T-helper 2 cell treated with Interferon-gamma antibody and Interleukin-4, amounts not matched to agents 5 μg/mL and 100 μg/mL, for 36 hours (primary cell): ENCODE data around the gene GAR1.
"Not testable (repeated sequence)": the region's sequence is repeated elsewhere in the genome, so short reads cannot be mapped to it uniquely, and the experiment has no call there.

Experiments
- DNase-seq: peaks from one replicate; pipeline ENCODE4 v3.0.0; 2021; ENCODE audit warnings: low spot score
- H3K27ac Mint-ChIP-seq: one replicate; pipeline ENCODE4 v1.8.0; 2021; ENCODE audit warnings: mild to moderate bottlenecking, mixed read lengths
- H3K27me3 Mint-ChIP-seq: one replicate; pipeline ENCODE4 v1.8.0; 2021; ENCODE audit warnings: low read depth, mixed read lengths
- H3K36me3 Mint-ChIP-seq: one replicate; pipeline ENCODE4 v1.8.0; 2021; ENCODE audit warnings: low read depth, mixed read lengths
- H3K4me1 Mint-ChIP-seq: one replicate; pipeline ENCODE4 v1.8.0; 2021; ENCODE audit warnings: low read depth, mixed read lengths
- H3K4me3 Mint-ChIP-seq: one replicate; pipeline ENCODE4 v1.8.0; 2022; ENCODE audit warnings: mild to moderate bottlenecking, moderate library complexity, mixed read lengths
- H3K9me3 Mint-ChIP-seq: one replicate; pipeline ENCODE4 v1.8.0; 2021; ENCODE audit warnings: mixed read lengths

The GAR1 gene

GRCh38 chr4:109816894-109817293 lies 1.3 kb downstream of the GAR1 start:
- Mint-ChIP-seq H3K9me3 (no peaks in the 10 kb centered on the region), H3K4me1 (peaks cover 52% of the 10 kb centered on the region), H3K4me3 (peak overlapping the region; percentile 97), H3K27me3 (no peaks in the 10 kb centered on the region), H3K36me3 (peaks cover 52% of the 10 kb centered on the region), H3K27ac (peak overlapping the region; percentile 98)
- no peak for DNase-seq

DNA sequence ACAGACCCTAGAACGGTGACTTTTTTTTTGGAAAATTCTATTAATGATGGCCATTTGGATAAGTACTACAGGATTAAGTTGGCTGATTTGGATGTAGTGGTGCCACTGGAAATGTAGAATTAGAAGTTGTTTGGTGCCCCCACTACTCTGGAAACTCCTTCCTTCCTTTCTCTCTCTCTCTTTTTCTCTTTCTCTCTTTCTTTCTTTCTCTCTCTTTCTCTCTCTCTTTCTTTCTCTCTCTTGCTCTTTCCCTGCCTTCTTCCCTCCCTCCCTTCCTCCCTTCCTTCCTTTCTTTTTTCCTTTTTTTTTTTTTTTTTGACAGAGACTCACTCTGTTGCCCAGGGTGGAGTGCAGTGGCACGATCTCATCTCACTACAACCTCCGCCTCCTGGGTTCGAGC lies 2.7 kb downstream of the GAR1 start:
- Mint-ChIP-seq H3K27ac (no peak overlapping the region), H3K27me3 (no peaks in the 10 kb centered on the region), H3K9me3 (no peaks in the 10 kb centered on the region), H3K4me3 (no peak overlapping the region), H3K4me1 (peaks cover 52% of the 10 kb centered on the region), H3K36me3 (peaks cover 57% of the 10 kb centered on the region)
- no peak for DNase-seq

DNA sequence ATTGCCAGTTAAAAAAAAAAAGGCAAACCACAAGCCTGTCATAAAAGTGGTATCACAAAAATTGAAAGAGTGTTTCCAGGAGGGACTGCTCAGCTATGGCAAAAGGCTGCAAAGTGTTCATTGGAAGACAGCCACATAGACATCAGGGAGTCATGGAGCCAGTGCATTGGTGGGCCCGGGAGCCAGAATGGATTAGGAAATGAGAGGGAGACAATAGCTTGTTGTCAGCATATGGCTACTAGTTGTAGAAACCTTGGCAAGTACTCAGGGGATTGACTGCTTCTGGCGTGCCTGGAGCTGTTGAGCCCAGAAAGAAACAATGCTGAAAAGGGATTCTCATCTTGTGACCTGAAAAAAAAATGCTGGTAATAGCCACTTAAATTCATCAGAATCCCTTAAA lies 5.0 kb downstream of the GAR1 start:
- H3K4me1 Mint-ChIP-seq, result peaks cover 46% of the 10 kb centered on the region
- no peak overlapping the region for H3K4me3 Mint-ChIP-seq
- no peak for DNase-seq
- H3K36me3 Mint-ChIP-seq, result peaks cover 64% of the 10 kb centered on the region
- H3K9me3 Mint-ChIP-seq, result no peaks in the 10 kb centered on the region
- no peak overlapping the region for H3K27ac Mint-ChIP-seq
- H3K27me3 Mint-ChIP-seq, result no peaks in the 10 kb centered on the region

- Mint-ChIP-seq H3K27me3 (no peaks in the 10 kb centered on the region), H3K4me3 (no peak overlapping the region), H3K9me3 (no peaks in the 10 kb centered on the region), H3K4me1 (peaks cover 41% of the 10 kb centered on the region), H3K27ac (peak overlapping the region; percentile 12), H3K36me3 (peaks cover 59% of the 10 kb centered on the region)
- no peak for DNase-seq
Measured at GRCh38 chr4:109821185-109821584, 5.6 kb downstream of the GAR1 start.

DNA sequence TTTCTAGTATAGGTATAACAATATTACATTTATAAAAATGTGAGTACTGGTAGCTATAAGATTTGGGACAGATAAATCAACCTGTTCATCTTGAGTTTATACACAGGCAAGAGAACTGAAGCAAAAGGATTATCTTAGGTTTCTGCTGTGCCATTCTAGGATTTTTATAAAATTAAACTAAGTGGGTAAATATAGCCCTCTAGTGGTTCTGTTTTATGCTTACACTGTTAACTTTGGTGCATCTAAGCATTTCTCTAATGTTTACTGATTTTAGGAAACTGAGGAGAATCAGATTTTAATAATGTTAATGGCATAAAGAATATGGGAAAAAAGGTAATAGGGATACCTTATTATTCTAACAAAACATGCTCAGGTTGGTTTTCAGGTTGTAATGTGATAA lies 11.2 kb downstream of the GAR1 start:
- Mint-ChIP-seq H3K27me3 (no peaks in the 10 kb centered on the region), H3K9me3 (no peaks in the 10 kb centered on the region), H3K36me3 (peaks cover 18% of the 10 kb centered on the region), H3K27ac (no peak overlapping the region), H3K4me3 (no peak overlapping the region), H3K4me1 (peaks cover 4% of the 10 kb centered on the region)
- no peak for DNase-seq

DNA sequence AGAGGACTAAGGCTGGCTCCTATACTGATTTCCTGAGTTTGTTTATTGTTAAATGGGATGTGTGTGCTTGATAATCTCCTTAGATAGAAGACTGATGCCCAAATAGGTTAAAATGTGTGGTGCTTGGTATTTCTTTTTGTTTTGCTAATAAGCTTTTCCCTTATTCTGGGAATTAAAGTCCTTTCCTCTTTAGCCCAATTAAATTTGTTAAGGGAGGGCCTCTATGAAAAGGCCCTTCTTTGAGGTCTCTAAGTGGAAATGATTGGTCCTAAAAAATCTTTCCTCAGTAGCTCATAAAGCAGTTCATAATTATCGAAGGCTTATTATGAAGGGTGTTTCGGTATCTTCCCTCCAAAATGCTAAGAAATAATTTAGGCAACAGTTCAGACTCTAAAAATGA lies 12.1 kb downstream of the GAR1 start, which contains the start of gene RRH:
Gene RRH (plus strand): TSS at position 301 of the 400 bp plus-strand sequence. CDS start 56 bp downstream, at position 357.
- H3K4me1 Mint-ChIP-seq, result peaks cover 3% of the 10 kb centered on the region
- no peaks in the 10 kb centered on the region for H3K27me3 Mint-ChIP-seq

DNA sequence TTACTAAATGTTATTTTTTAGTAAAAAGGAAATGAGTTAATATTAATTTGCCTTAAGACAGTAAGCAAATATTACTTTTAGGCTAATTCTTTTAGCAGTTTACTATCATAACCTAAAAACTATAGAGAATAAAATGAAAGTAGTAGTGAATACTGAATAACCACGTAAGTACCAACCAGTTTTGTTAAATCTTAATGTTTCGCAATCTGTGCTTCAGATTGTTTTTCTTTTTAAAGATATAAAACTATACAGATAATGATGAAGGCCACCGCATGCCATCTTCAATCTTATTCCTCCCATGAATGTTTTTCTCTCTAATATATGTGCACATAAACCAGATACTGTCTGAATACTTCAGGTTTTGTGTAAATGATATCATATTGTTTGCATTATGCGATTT lies 18.2 kb downstream of the GAR1 start:
- Mint-ChIP-seq H3K4me3 (no peak overlapping the region), H3K4me1 (no peaks in the 10 kb centered on the region), H3K36me3 (no peaks in the 10 kb centered on the region), H3K9me3 (no peaks in the 10 kb centered on the region), H3K27me3 (no peaks in the 10 kb centered on the region), H3K27ac (no peak overlapping the region)
- no peak for DNase-seq

More for the DNA sequence above, 12.1 kb downstream of the GAR1 start, which contains the start of gene RRH:
- H3K27ac Mint-ChIP-seq, result no peak within 1 kb of the TSS
- peaks cover 16% of the 10 kb centered on the region for H3K36me3 Mint-ChIP-seq
- DNase-seq, result no peak
- no peak within 1 kb of the TSS for H3K4me3 Mint-ChIP-seq
- no peaks in the 10 kb centered on the region for H3K9me3 Mint-ChIP-seq

GRCh38 chr4:109836985-109837384 lies 21.4 kb downstream of the GAR1 start:
- Mint-ChIP-seq H3K36me3 (no peaks in the 10 kb centered on the region), H3K4me3 (no peak overlapping the region), H3K27ac (no peak overlapping the region), H3K27me3 (no peaks in the 10 kb centered on the region), H3K9me3 (no peaks in the 10 kb centered on the region), H3K4me1 (no peaks in the 10 kb centered on the region)
- DNase-seq, result no peak

- DNase-seq, result no peak
- H3K4me1 Mint-ChIP-seq, result no peaks in the 10 kb centered on the region
- no peak overlapping the region for H3K27ac Mint-ChIP-seq
- peaks cover 10% of the 10 kb centered on the region for H3K27me3 Mint-ChIP-seq
- no peaks in the 10 kb centered on the region for H3K9me3 Mint-ChIP-seq
- no peak overlapping the region for H3K4me3 Mint-ChIP-seq
- H3K36me3 Mint-ChIP-seq, result no peaks in the 10 kb centered on the region
Measured at GRCh38 chr4:109846395-109847098, 31.0 kb downstream of the GAR1 start.

- no peaks in the 10 kb centered on the region for H3K4me1 Mint-ChIP-seq
- DNase-seq, result no peak
- H3K27ac Mint-ChIP-seq, result no peak within 1 kb of the TSS
- H3K4me3 Mint-ChIP-seq, result no peak within 1 kb of the TSS
- no peaks in the 10 kb centered on the region for H3K36me3 Mint-ChIP-seq
- H3K9me3 Mint-ChIP-seq, result no peaks in the 10 kb centered on the region
- peaks cover 10% of the 10 kb centered on the region for H3K27me3 Mint-ChIP-seq
Measured at GRCh38 chr4:109847896-109848442, 32.4 kb downstream of the GAR1 start, which contains the start of gene LRIT3. LRIT3 (plus strand) TSS chr4:109848107; CDS start chr4:109848202, 95 bp downstream.

- Mint-ChIP-seq H3K4me3 (no peak overlapping the region), H3K27ac (no peak overlapping the region), H3K9me3 (no peaks in the 10 kb centered on the region), H3K4me1 (no peaks in the 10 kb centered on the region), H3K27me3 (peaks cover 10% of the 10 kb centered on the region), H3K36me3 (no peaks in the 10 kb centered on the region)
- no peak for DNase-seq
Measured at GRCh38 chr4:109848501-109848900, 32.9 kb downstream of the GAR1 start.

- no peaks in the 10 kb centered on the region for H3K36me3 Mint-ChIP-seq
- no peaks in the 10 kb centered on the region for H3K9me3 Mint-ChIP-seq
- no peak overlapping the region for H3K4me3 Mint-ChIP-seq
- peaks cover 6% of the 10 kb centered on the region for H3K27me3 Mint-ChIP-seq
- H3K4me1 Mint-ChIP-seq, result no peaks in the 10 kb centered on the region
- DNase-seq, result no peak
- H3K27ac Mint-ChIP-seq, result no peak overlapping the region
Measured at GRCh38 chr4:109850601-109851000, 35.0 kb downstream of the GAR1 start.

DNA sequence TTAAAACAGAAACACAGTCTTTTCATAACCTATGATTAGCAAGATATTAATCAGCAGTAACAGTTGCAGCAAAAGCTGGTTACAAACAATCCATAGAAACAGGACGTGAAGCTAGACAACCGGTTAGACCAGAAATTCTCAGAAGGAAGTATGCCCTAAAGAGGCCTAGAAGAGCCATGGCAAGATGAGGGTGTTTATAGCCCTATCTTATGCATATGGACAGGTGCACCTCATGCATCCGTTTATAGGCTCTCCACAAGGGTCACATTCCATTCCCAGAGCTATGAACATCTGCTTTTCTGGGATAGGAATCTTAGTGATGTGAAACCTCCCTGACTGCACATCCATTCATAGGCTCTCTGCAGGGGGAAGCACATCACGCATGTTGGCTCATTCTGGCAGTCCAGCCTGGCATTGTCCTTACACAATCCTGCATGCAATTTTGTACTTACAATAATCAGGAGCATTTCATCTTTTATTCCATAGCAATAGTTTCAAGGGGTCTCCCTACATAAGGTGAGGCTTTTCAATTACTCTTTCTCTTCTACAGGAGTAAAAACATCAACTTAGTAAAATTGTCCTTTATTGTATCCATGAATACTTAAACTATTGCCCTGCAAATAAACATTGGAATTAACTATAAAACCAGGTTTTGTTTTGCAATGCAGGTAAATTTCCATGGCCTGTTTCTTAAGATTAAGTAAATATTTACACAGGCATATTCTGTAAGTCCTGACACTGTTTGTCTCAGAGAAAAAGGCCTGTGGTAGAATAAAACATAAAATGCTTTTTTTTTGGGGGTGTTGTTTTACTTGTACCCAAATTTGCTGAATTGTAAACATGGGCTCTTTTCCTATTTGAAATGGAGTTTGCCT lies 44.1 kb downstream of the GAR1 start:
- not testable (repeated sequence) for H3K4me1 Mint-ChIP-seq, DNase-seq, H3K27ac Mint-ChIP-seq, H3K4me3 Mint-ChIP-seq, H3K27me3 Mint-ChIP-seq, H3K36me3 Mint-ChIP-seq
- peaks cover 13% of the 10 kb centered on the region for H3K9me3 Mint-ChIP-seq

DNA sequence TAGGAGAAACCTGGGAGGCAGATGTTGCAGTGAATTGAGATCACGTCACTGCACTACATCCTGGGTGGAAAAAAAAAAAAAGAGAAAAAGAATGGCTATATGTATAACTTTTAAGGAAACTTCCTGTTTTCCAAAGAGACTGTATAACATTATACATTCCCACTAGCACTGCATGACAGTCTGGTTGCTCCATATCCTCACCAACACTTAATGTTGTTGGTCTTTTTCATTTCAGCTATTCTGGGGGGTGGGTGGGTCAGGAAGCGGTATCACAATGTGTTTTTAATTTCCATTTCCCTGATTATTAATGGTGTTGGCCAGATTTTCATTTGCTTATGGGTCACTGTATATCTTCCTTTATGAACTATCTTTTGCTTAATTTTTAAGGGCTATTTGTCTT lies 45.7 kb downstream of the GAR1 start:
- Mint-ChIP-seq H3K27me3 (peaks cover 2% of the 10 kb centered on the region), H3K4me1 (no peaks in the 10 kb centered on the region), H3K27ac (no peak overlapping the region), H3K36me3 (no peaks in the 10 kb centered on the region), H3K9me3 (peaks cover 13% of the 10 kb centered on the region), H3K4me3 (no peak overlapping the region)
- no peak for DNase-seq
